Measurements from ENCODE around the gene RPS6KA5. TPM values are rescaled to one million over a fixed set of nuclear protein-coding genes. Genes with fewer than 3 reads are reported as not detected.

RPS6KA5 gene
- total RNA-seq, 1 donor from 2014 or later: 12.8 TPM

- peaks cover 3% of the 10 kb centered on the region for H3K36me3 Mint-ChIP-seq
- no peak for DNase-seq (ENCODE audit: low spot score in 2 of 2, unreplicated experiment in 2 of 2)
- TF ChIP-seq CTCF (IDR thresholded peaks at IDR 0.05; ENCODE audit: unreplicated experiment): no peak
- no peaks in the 10 kb centered on the region for H3K9me3 Mint-ChIP-seq
- H3K4me3 Mint-ChIP-seq: no peak overlapping the region
- H3K27ac Mint-ChIP-seq: no peak overlapping the region
- no peaks in the 10 kb centered on the region for H3K27me3 Mint-ChIP-seq (ENCODE audit: low read depth)
- peaks cover 30% of the 10 kb centered on the region for H3K4me1 Mint-ChIP-seq
These were observed 254.5 kb downstream of the RPS6KA5 start for GRCh38 chr14:90805662-90806540.

DNA sequence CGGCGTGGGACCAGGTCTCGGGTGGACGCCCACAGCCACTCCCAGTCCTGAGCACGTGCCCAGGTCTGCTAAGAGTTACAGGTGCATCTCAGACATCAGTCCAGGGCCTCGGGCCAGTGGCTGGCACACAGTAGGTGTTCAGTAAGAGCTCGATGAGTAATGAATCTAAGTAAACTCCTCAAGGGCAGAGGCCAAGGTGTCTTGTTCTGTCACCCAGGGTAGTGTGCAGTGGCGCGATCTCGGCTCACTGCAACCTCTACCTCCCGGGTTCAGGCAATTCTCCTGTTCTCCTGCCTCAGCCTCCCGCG, 255.4 kb downstream of the RPS6KA5 start:
- Mint-ChIP-seq H3K27me3 (ENCODE audit: low read depth) (no peaks in the 10 kb centered on the region), H3K36me3 (peaks cover 6% of the 10 kb centered on the region), H3K4me1 (peaks cover 25% of the 10 kb centered on the region), H3K9me3 (no peaks in the 10 kb centered on the region), H3K27ac (no peak overlapping the region), H3K4me3 (no peak overlapping the region)
- no peak for DNase-seq (ENCODE audit: low spot score in 2 of 2, unreplicated experiment in 2 of 2)
- TF ChIP-seq CTCF (IDR thresholded peaks at IDR 0.05; ENCODE audit: unreplicated experiment): no peak

- H3K27me3 Mint-ChIP-seq (ENCODE audit: low read depth): no peaks in the 10 kb centered on the region
- H3K27ac Mint-ChIP-seq: peak overlapping the region; percentile 13
- H3K4me1 Mint-ChIP-seq: peaks cover 25% of the 10 kb centered on the region
- H3K4me3 Mint-ChIP-seq: no peak overlapping the region
- no peak for TF ChIP-seq CTCF (IDR thresholded peaks at IDR 0.05; ENCODE audit: unreplicated experiment)
- H3K36me3 Mint-ChIP-seq: peaks cover 7% of the 10 kb centered on the region
- no peak for DNase-seq (ENCODE audit: low spot score in 2 of 2, unreplicated experiment in 2 of 2)
- no peaks in the 10 kb centered on the region for H3K9me3 Mint-ChIP-seq
These were observed 256.0 kb downstream of the RPS6KA5 start for GRCh38 chr14:90804292-90805083.

DNA sequence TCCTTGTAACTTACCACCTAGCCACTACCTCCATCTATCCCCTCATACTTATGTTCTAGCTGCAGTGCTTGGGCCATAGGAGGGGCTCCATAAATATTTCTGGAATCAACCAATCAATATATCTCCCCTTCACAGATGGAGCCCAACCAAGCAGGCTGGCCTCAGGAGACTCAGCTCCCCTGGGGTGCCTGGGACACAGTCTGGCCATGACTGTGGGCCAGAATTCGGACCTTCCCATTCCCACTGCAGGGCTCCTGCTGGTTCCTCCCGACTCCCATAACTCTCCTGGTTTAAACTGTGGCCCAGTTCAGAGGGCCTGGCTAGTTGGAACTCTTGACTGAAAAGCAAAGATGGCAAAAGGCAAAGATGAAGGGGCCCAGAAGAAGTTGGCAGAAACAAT, 257.2 kb downstream of the RPS6KA5 start:
- H3K4me1 Mint-ChIP-seq: peaks cover 24% of the 10 kb centered on the region
- H3K9me3 Mint-ChIP-seq: no peaks in the 10 kb centered on the region
- peak overlapping the region; percentile 87 for H3K27ac Mint-ChIP-seq
- no peaks in the 10 kb centered on the region for H3K27me3 Mint-ChIP-seq (ENCODE audit: low read depth)
- DNase-seq (ENCODE audit: low spot score in 2 of 2, unreplicated experiment in 2 of 2): no peak
- TF ChIP-seq CTCF (IDR thresholded peaks at IDR 0.05; ENCODE audit: unreplicated experiment): no peak
- H3K36me3 Mint-ChIP-seq: peaks cover 7% of the 10 kb centered on the region
- no peak overlapping the region for H3K4me3 Mint-ChIP-seq

DNA sequence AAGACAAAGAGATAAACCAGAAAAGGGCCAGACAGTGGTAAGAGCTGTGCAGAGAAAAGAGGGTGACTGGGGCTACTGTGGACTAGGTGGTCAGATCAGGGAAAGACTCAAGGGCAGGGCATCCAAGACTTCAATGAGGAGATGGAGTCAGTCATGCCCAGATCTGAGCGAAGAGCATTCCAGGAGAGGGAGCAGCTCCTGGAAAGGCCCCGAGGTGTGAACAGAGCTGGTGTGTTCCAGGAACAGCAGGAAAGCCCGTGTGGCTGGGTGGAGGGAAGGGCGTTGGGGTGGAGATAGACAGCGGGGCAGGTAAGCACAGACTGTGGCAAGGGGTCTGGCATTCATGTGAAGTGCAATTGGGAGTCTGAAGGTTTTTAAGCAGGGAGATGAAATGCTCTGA, 261.0 kb downstream of the RPS6KA5 start:
- H3K27ac Mint-ChIP-seq: no peak overlapping the region
- no peak for TF ChIP-seq CTCF (IDR thresholded peaks at IDR 0.05; ENCODE audit: unreplicated experiment)
- no peaks in the 10 kb centered on the region for H3K9me3 Mint-ChIP-seq
- peaks cover 7% of the 10 kb centered on the region for H3K4me1 Mint-ChIP-seq
- no peak overlapping the region for H3K4me3 Mint-ChIP-seq
- DNase-seq (ENCODE audit: low spot score in 2 of 2, unreplicated experiment in 2 of 2): no peak
- H3K27me3 Mint-ChIP-seq (ENCODE audit: low read depth): no peaks in the 10 kb centered on the region
- H3K36me3 Mint-ChIP-seq: peaks cover 10% of the 10 kb centered on the region
